K562 (cell line): ENCODE data around the gene ZNRF3. TPM values are rescaled to one million over a fixed set of nuclear protein-coding genes. Genes with fewer than 3 reads are reported as not detected.

Experiments used
- ATAC-seq: fragments of 200-7000 bp; cut with Tn5 transposase; 3 replicates; pipeline ENCODE4 v1.9.1; 2020; ENCODE audit warnings: moderate library complexity
- BruUV-seq: library from RNA; stranded (reverse); fragments of 400-500 nt; replicated peaks from 2 replicates; lab custom pipeline; 2021; lab: Mats Ljungman, UMichigan
- CTCF ChIA-PET: fragments of 300-600 bp; formaldehyde crosslinking; extraction: SDS; loops from one replicate; lab custom pipeline; 2021; ENCODE audit warnings: low intra/inter-chr PET ratio; lab: Yijun Ruan, JAX
- POLR2A ChIA-PET: fragments of 300-600, 350-650 bp; sonication (Branson Sonifier 250); formaldehyde crosslinking; extraction: SDS; loops from one replicate; lab custom pipeline; 2021; ENCODE audit warnings: antibody characterized with exemption, inconsistent platforms; lab: Yijun Ruan, JAX
- DNase-seq, 4 experiments: peaks; one replicate each; pipeline versions ENCODE4 v3.0.0 to v3.0.0-alpha.2; 2011 to 2018; ENCODE audit warnings: low spot score in 3 of 4, mixed read lengths in 3 of 4; ENCODE audit errors: extremely low read depth in 1 of 4
- FAIRE-seq: peaks from 2 replicates; lab custom pipeline; 2011; peaks lifted over from hg19 to GRCh38; lab: Jason Lieb, UNC
- H2AFZ ChIP-seq: 2 replicates; pipeline ENCODE4 v1.6.0; 2011; ENCODE audit warnings: low read depth, low read length, control low read depth, inconsistent platforms
- H3K27ac ChIP-seq: fragments of 200-600 bp; 3 replicates; pipeline ENCODE4 v1.8.0; 2011; ENCODE audit warnings: low read depth, mild to moderate bottlenecking, control low read depth, inconsistent platforms, low read length, moderate library complexity, mixed read lengths; ENCODE audit errors: extremely low read depth
- H3K27me3 ChIP-seq, 2 experiments: fragments of 300-600 bp in 1 of 2; 2 replicates in 1 of 2; 3 replicates in 1 of 2; pipeline versions ENCODE4 v1.6.0 to v1.8.0; 2011; ENCODE audit warnings: inconsistent platforms in 2 of 2, low read length in 2 of 2, mild to moderate bottlenecking in 1 of 2, mixed read lengths in 1 of 2, moderate library complexity in 1 of 2; ENCODE audit not compliant: control insufficient read depth in 2 of 2, insufficient read depth in 2 of 2
- H3K36me3 ChIP-seq: fragments of 300-600 bp; 3 replicates; pipeline ENCODE4 v1.8.0; 2011; ENCODE audit warnings: mild to moderate bottlenecking, low read length, inconsistent platforms; ENCODE audit not compliant: control insufficient read depth, insufficient read depth
- H3K4me1 ChIP-seq, 2 experiments: fragments of 200-600 bp in 1 of 2; replicated peaks in 1 of 2; 2 replicates in 1 of 2; 3 replicates in 1 of 2; pipeline versions ENCODE4 v1.5.1 to v1.8.0; 2011; ENCODE audit warnings: inconsistent platforms in 2 of 2, low read length in 2 of 2, mild to moderate bottlenecking in 1 of 2, mixed read lengths in 1 of 2, moderate library complexity in 1 of 2; ENCODE audit not compliant: control insufficient read depth in 2 of 2, insufficient read depth in 2 of 2
- H3K4me2 ChIP-seq: 2 replicates; pipeline ENCODE4 v1.6.1; 2011; ENCODE audit warnings: low read length, control low read depth, inconsistent platforms, mixed read lengths; ENCODE audit not compliant: insufficient read depth
- H3K4me3 ChIP-seq: fragments of 200-600 bp; sonication (generic), shearing (Covaris generic); 2 replicates; pipeline ENCODE4 v1.5.1; 2016; ENCODE audit warnings: control low read depth, inconsistent platforms
- H3K79me2 ChIP-seq: fragments of 200-600 bp; 3 replicates; pipeline ENCODE4 v1.8.0; 2011; ENCODE audit warnings: low read length, inconsistent platforms; ENCODE audit not compliant: control insufficient read depth, insufficient read depth
- H3K9ac ChIP-seq, 2 experiments: 2 replicates each; pipeline versions ENCODE4 v1.6.0 to v1.6.1; 2011; ENCODE audit warnings: low read depth in 2 of 2, low read length in 2 of 2, control low read depth in 1 of 2, inconsistent platforms in 1 of 2, mild to moderate bottlenecking in 1 of 2, mixed read lengths in 1 of 2; ENCODE audit not compliant: insufficient read depth in 1 of 2
- H3K9me1 ChIP-seq: one replicate; pipeline ENCODE4 v1.6.0; 2011; ENCODE audit warnings: inconsistent platforms, mild to moderate bottlenecking, low read length, moderate library complexity; ENCODE audit not compliant: control insufficient read depth, insufficient read depth
- H3K9me3 ChIP-seq: replicated peaks from 2 replicates; pipeline ENCODE4 v1.5.1; 2011; ENCODE audit warnings: low read depth, low read length, inconsistent platforms; ENCODE audit not compliant: control insufficient read depth, insufficient read depth
- H4K20me1 ChIP-seq: replicated peaks from 2 replicates; pipeline ENCODE4 v1.6.1; 2011; ENCODE audit warnings: low read length, inconsistent platforms, mixed read lengths; ENCODE audit not compliant: control insufficient read depth, insufficient read depth
- CREB1 ChIP-seq, 2 experiments: sonication (generic) in 1 of 2; formaldehyde crosslinking in 1 of 2; IDR thresholded peaks; 2 replicates each; pipeline versions ENCODE4 v1.6.1 to v1.8.0; 2012 to 2022; ENCODE audit warnings: inconsistent platforms in 1 of 2, mild to moderate bottlenecking in 1 of 2, missing genetic modification reagents in 1 of 2, moderate library complexity in 1 of 2
- CREBBP ChIP-seq: IDR thresholded peaks from one replicate; pipeline ENCODE4 v1.6.1; 2012; ENCODE audit warnings: low read depth, mild to moderate bottlenecking, control low read depth, inconsistent platforms, low read length
- FOXA3 ChIP-seq, 2 experiments: fragments of 450-650 bp in 1 of 2; sonication (generic) in 1 of 2; formaldehyde crosslinking; IDR thresholded peaks in 1 of 2; conservative IDR thresholded peaks in 1 of 2; 2 replicates each; pipeline versions ENCODE4 v1.4.0 to v1.8.0; 2020 to 2022; ENCODE audit warnings: mild to moderate bottlenecking in 2 of 2, missing genetic modification reagents in 1 of 2
- NCOA6 ChIP-seq: fragments of 450-650 bp; IDR thresholded peaks from 2 replicates; pipeline ENCODE4 v1.6.1; 2017; ENCODE audit warnings: mild to moderate bottlenecking
- RFX7 ChIP-seq: fragments of 250-450 bp; sonication (Bioruptor Pico); IDR thresholded peaks from 2 replicates; pipeline ENCODE4 v1.5.1; 2021; ENCODE audit warnings: mild to moderate bottlenecking
- SETDB1 ChIP-seq: IDR thresholded peaks from one replicate; pipeline ENCODE4 v1.6.1; 2012; ENCODE audit warnings: low read length, control low read depth, inconsistent platforms
- WHSC1 ChIP-seq: IDR thresholded peaks from one replicate; pipeline ENCODE4 v1.6.1; 2012; ENCODE audit warnings: low read length, control low read depth, inconsistent platforms
- YY1 ChIP-seq, 3 experiments: IDR thresholded peaks; 2 replicates each; pipeline ENCODE4 v1.6.1; 2011; ENCODE audit warnings: low read length in 2 of 3, mild to moderate bottlenecking in 2 of 3, moderate library complexity in 2 of 3, borderline replicate concordance in 1 of 3, control low read depth in 1 of 3, low read depth in 1 of 3; ENCODE audit not compliant: insufficient read depth in 3 of 3, insufficient replicate concordance in 2 of 3, control insufficient read depth in 1 of 3, insufficient read length in 1 of 3; ENCODE audit errors: extremely low read depth in 1 of 3
- WGBS: fragments of 100-300 bp; shearing (Covaris generic); methylation state at CpG from one replicate; pipeline ENCODE4 v1.1.6; 2016; ENCODE audit warnings: low coverage, mixed read lengths; ENCODE audit not compliant: insufficient coverage; ENCODE audit errors: missing lambda C conversion rate; 5-methylcytosine and 5-hydroxymethylcytosine counted together
- in situ Hi-C: fragments of 300-500 bp; cut with MboI; formaldehyde crosslinking; loops from 4 replicates; pipeline ENCODE4 v1.15.0; 2018; ENCODE audit warnings: inconsistent platforms, mixed read lengths
- intact Hi-C: fragments of 100-400 bp; cut with micrococcal nuclease; formaldehyde crosslinking; loops from 2 replicates; pipeline ENCODE4 v1.14.2; 2022
- polyA plus RNA-seq, 8 experiments: library from polyadenylated mRNA; depleted of rRNA in 4 of 8; stranded (reverse) in 5 of 8; unstranded in 3 of 8; fragments of >200 nt; fragmentation: Nextera tagmentation in 2 of 8; fragmentation: Illumina TruSeq in 1 of 8; extraction: Ambion mirVana in 2 of 8; extraction: Trizol in 1 of 8; gene quantifications; 2 replicates each; pipeline versions ENCODE4 v1.2.1 to v1.2.3, GENCODE V29; 2011 to 2014; ENCODE audit warnings: inconsistent platforms in 1 of 8, missing spikeins in 1 of 8
- total RNA-seq, 7 experiments: library from RNA; depleted of rRNA in 6 of 7; stranded (reverse); fragments of >200 nt in 6 of 7; fragmentation: Illumina TruSeq in 2 of 7; extraction: Trizol in 2 of 7; gene quantifications; 2 replicates each; pipeline versions ENCODE4 v1.2.1 to v1.2.3, GENCODE V29; 2011 to 2021; ENCODE audit warnings: low replicate concordance in 1 of 7
- TF ChIP-seq, protein P1 (sequence below): fragments of 250-450 bp; sonication (Bioruptor Pico); IDR thresholded peaks from 2 replicates; pipeline ENCODE4 v1.9.0; 2021; ENCODE audit warnings: mild to moderate bottlenecking, inconsistent platforms
- TF ChIP-seq, protein P2 (sequence below): fragments of 450-650 bp; formaldehyde crosslinking; IDR thresholded peaks from 2 replicates; pipeline ENCODE4 v1.4.0; 2020; ENCODE audit warnings: mild to moderate bottlenecking, moderate library complexity
- TF ChIP-seq, protein P3 (sequence below): fragments of 250-450 bp; sonication (Bioruptor Pico); IDR thresholded peaks from 2 replicates; pipeline ENCODE4 v1.8.0; 2021; ENCODE audit warnings: moderate library complexity, mild to moderate bottlenecking, inconsistent platforms
- TF ChIP-seq, protein P4 (sequence below): sonication (generic); formaldehyde crosslinking; IDR thresholded peaks from 2 replicates; pipeline ENCODE4 v1.8.0; 2022; ENCODE audit warnings: mild to moderate bottlenecking, missing genetic modification reagents

Gene ZNRF3
- total and polyA plus RNA-seq, 9 of the 15 experiments (the other 6 are each of a cell fraction or from before 2014, with no cell fraction given) = 0.41 to 5.9 (median 1.7) TPM

DNA sequence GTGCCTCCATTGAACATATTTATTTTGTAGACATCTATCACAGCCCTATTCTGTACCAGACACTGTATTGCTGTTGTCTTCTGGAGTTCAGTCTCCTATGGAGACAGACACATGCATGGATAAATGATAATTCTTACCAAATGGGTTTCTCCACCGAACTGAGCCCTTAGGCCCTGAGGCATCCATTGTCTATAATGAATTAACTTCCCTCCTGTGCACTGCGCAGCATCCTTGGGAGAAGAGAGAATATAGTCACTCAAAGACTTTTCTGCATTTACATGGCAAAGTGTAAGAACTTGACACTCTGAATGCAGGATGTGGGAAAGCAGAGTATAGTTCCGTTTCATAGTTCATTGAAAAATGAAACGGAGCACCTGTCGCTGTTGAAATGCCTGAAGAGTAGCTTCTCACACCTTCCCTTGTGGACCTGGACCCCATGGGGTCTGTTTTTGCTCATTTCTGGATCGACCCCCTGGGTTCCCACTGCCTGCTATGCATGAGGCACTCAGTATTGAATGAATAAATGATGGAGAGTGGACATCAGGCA lies 6.2 kb downstream of the ZNRF3 start:
- 77% methylated on average over 4 of the region's 6 CpGs for WGBS
- TF ChIP-seq CREBBP (no peak), FOXA3 (CRISPR knock-in tag; conservative IDR thresholded peaks at IDR 0.05 in 1 of 2, IDR thresholded peaks at IDR 0.05 in 1 of 2) (no peak), RFX7 (CRISPR knock-in tag) (no peak), SETDB1 (no peak), NCOA6 (no peak), CREB1 (IDR thresholded peaks at IDR 0.05) (no peak), CREB1 (CRISPR knock-in tag; IDR thresholded peaks at IDR 0.05) (no peak), YY1 (IDR thresholded peaks at IDR 0.05; ENCODE audit: borderline replicate concordance in 1 of 3, control insufficient read depth in 1 of 3, extremely low read depth in 1 of 3, insufficient read depth in 3 of 3, insufficient read length in 1 of 3, insufficient replicate concordance in 2 of 3, low read depth in 1 of 3, low read length in 2 of 3) (no peak), WHSC1 (no peak)
- TF ChIP-seq, protein P1, sequence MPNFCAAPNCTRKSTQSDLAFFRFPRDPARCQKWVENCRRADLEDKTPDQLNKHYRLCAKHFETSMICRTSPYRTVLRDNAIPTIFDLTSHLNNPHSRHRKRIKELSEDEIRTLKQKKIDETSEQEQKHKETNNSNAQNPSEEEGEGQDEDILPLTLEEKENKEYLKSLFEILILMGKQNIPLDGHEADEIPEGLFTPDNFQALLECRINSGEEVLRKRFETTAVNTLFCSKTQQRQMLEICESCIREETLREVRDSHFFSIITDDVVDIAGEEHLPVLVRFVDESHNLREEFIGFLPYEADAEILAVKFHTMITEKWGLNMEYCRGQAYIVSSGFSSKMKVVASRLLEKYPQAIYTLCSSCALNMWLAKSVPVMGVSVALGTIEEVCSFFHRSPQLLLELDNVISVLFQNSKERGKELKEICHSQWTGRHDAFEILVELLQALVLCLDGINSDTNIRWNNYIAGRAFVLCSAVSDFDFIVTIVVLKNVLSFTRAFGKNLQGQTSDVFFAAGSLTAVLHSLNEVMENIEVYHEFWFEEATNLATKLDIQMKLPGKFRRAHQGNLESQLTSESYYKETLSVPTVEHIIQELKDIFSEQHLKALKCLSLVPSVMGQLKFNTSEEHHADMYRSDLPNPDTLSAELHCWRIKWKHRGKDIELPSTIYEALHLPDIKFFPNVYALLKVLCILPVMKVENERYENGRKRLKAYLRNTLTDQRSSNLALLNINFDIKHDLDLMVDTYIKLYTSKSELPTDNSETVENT (CRISPR knock-in tag) = no peak
- TF ChIP-seq, protein P2, sequence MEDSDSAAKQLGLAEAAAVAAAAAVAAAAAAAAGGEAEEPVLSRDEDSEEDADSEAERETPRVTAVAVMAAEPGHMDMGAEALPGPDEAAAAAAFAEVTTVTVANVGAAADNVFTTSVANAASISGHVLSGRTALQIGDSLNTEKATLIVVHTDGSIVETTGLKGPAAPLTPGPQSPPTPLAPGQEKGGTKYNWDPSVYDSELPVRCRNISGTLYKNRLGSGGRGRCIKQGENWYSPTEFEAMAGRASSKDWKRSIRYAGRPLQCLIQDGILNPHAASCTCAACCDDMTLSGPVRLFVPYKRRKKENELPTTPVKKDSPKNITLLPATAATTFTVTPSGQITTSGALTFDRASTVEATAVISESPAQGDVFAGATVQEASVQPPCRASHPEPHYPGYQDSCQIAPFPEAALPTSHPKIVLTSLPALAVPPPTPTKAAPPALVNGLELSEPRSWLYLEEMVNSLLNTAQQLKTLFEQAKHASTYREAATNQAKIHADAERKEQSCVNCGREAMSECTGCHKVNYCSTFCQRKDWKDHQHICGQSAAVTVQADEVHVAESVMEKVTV (CRISPR knock-in tag) = no peak
- TF ChIP-seq, protein P3, sequence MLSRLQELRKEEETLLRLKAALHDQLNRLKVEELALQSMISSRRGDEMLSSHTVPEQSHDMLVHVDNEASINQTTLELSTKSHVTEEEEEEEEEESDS = no peak
- TF ChIP-seq, protein P4, sequence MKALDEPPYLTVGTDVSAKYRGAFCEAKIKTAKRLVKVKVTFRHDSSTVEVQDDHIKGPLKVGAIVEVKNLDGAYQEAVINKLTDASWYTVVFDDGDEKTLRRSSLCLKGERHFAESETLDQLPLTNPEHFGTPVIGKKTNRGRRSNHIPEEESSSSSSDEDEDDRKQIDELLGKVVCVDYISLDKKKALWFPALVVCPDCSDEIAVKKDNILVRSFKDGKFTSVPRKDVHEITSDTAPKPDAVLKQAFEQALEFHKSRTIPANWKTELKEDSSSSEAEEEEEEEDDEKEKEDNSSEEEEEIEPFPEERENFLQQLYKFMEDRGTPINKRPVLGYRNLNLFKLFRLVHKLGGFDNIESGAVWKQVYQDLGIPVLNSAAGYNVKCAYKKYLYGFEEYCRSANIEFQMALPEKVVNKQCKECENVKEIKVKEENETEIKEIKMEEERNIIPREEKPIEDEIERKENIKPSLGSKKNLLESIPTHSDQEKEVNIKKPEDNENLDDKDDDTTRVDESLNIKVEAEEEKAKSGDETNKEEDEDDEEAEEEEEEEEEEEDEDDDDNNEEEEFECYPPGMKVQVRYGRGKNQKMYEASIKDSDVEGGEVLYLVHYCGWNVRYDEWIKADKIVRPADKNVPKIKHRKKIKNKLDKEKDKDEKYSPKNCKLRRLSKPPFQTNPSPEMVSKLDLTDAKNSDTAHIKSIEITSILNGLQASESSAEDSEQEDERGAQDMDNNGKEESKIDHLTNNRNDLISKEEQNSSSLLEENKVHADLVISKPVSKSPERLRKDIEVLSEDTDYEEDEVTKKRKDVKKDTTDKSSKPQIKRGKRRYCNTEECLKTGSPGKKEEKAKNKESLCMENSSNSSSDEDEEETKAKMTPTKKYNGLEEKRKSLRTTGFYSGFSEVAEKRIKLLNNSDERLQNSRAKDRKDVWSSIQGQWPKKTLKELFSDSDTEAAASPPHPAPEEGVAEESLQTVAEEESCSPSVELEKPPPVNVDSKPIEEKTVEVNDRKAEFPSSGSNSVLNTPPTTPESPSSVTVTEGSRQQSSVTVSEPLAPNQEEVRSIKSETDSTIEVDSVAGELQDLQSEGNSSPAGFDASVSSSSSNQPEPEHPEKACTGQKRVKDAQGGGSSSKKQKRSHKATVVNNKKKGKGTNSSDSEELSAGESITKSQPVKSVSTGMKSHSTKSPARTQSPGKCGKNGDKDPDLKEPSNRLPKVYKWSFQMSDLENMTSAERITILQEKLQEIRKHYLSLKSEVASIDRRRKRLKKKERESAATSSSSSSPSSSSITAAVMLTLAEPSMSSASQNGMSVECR (CRISPR knock-in tag) = no peak

More for the DNA sequence above, 6.2 kb downstream of the ZNRF3 start:
- ATAC-seq (no peak), DNase-seq (no peak), FAIRE-seq (no peak)
- no peak overlapping the region for H2AFZ ChIP-seq
- H3K4me1 ChIP-seq = peaks cover 6 to 18% of the 10 kb centered on the region in 2 experiments; a peak in 4 of 5 replicates
- ChIA-PET POLR2A (no interaction called here), CTCF (no interaction called here)
- no peak overlapping the region for H3K27ac ChIP-seq
- no peak overlapping the region for H3K9ac ChIP-seq
- no peaks in the 10 kb centered on the region for H3K9me3 ChIP-seq
- H3K79me2 ChIP-seq = peaks cover 59% of the 10 kb centered on the region
- intact Hi-C loops = loop anchor here (10.0 kb wide), 1 partner anchor 375 kb away; the partner anchor contains the start of genes EWSR1 and RHBDD3
- no peak overlapping the region for H3K4me3 ChIP-seq
- no TSS peak for BruUV-seq
- H3K9me1 ChIP-seq = no peaks in the 10 kb centered on the region
- no peaks in the 10 kb centered on the region for H3K36me3 ChIP-seq
- peaks cover 3% of the 10 kb centered on the region; the same call in 1 of the 2 replicates for H4K20me1 ChIP-seq
- no peaks in the 10 kb centered on the region for H3K27me3 ChIP-seq
- no peak overlapping the region for H3K4me2 ChIP-seq
- in situ Hi-C loops = no loop called here
